HG03159 (cell line): ENCODE measurements around the gene TNNT1.

Experiments
- ATAC-seq: cut with Tn5 transposase; IDR thresholded peaks from one replicate; pipeline ENCODE4 v1.9.1; 2021; ENCODE audit warnings: mild to moderate bottlenecking, moderate library complexity; ENCODE audit not compliant: unreplicated experiment

TNNT1 gene

DNA sequence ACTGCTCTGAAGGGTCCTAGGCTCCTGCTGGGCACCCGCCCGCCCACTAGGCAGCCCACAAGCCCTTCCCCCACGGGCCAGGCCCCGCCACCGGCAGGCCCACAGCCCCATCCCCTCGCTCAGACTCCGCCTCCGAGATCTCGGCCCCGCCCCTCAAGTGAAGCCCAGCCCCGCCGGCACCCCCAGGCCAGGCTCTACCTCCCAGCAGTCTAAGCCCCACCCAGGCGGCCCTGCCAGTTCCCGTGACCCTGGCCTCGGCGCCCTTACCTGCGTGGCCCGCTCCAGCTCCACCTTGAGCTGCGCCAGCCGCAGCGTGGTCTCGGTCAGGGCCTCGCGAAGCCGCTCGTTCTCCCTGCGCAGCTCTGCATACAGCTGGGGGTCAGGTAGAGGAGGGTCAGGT lies 57.1 kb downstream of the TNNT1 start:
- no peak for ATAC-seq

DNA sequence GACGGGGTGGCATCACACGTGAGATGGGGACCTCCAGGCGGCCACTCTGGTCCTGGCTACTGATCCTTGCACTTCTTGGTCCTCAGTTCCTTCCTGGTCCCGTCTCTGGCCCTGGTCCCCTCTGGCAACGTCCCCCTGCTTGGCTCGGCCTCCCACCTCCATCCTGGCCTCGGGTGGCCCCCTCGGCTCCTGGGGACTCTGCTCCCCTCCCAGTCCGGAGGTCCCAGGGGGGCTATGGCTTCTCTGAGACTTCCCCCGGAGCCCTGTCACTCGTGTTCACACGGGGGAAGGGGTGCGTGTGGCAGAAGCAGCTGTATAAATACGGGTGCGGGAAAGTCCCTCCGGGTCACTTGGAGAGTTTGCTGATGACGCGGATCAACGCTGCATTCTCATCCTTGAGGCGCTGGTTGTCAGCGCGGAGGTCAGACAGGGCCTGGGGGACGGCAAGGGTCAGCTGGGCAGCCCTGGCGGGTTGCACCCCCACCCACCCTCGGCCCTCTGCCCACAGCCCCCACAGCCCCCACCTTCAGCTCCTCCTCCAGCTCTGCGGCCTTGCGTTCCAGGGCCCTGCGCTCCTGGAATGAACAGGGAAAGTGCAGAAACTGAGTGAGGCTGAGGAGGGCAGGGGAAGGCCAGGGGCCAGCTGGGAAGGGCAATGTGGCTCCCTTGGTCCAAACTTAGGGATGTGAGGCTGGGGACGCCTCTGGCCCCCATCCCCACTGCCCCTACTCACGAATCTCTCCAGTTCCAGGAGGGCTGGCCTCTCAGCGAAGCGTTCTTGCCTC lies 57.7 kb downstream of the TNNT1 start:
- ATAC-seq: no peak

DNA sequence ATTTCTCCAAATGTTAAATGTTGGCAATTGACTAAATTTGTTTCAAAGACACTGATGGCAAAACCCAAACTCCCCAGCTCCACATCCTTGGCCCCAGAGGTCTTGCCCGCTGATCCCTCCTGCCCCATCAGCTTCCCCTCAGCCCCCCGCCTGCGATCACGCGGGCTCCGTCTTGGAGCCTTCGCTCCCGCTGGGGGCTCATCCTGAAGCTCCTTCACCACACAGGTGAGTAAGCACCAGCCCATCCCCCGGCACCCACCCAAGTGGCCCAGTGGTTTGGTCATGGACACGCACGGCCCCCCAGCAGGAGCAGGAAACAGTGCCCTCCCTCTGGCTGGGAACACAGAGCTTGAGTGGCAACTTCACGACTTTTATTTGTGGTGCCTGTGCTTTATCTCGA lies 58.4 kb downstream of the TNNT1 start:
- no peak for ATAC-seq

- no peak for ATAC-seq
These were observed 59.6 kb downstream of the TNNT1 start for GRCh38 chr19:55089342-55089944.

DNA sequence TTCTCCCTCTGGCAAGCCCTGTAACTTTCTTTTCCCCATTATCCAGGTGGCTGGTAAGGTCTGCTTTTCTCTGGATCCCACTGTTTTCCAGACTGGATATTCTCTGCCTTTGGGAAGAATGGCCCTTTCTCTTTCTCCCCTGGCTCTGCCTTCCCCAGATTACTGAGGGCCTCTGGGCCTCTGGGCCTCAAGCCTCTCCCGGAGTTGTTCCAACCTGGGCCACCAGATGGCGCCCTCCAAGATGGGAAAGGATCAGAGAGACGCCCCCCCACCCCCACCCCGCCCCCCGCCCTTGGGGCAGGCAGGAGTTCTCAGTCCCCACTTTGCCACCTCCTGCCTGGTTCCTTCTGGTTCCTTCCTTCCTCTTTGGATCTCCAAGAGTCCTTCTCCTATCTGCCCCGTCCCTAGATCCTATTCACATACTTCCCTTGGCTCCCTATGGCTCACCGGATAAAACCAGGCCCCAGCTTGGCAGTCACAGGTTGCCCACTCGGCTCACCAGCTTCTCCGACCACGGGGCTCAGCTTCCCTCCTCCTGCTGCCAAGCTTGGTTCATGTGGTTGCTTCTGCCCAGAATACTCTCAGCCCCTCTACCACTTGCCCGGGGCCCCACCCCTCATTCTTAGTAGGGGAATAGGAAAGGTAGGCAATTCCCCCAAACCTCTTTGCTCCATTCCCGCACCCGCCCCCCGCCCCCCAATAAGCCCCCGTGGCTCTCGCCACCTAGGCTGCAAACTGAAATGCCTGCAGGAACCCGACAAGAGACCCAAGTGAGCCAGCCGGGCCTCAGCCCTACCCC lies 60.3 kb downstream of the TNNT1 start:
- no peak for ATAC-seq

GRCh38 chr19:55088021-55088451 lies 61.0 kb downstream of the TNNT1 start:
- ATAC-seq: no peak

- no peak for ATAC-seq
These were observed 61.5 kb downstream of the TNNT1 start for GRCh38 chr19:55087542-55087901.

GRCh38 chr19:55086730-55087541 lies 62.1 kb downstream of the TNNT1 start:
- no peak for ATAC-seq

DNA sequence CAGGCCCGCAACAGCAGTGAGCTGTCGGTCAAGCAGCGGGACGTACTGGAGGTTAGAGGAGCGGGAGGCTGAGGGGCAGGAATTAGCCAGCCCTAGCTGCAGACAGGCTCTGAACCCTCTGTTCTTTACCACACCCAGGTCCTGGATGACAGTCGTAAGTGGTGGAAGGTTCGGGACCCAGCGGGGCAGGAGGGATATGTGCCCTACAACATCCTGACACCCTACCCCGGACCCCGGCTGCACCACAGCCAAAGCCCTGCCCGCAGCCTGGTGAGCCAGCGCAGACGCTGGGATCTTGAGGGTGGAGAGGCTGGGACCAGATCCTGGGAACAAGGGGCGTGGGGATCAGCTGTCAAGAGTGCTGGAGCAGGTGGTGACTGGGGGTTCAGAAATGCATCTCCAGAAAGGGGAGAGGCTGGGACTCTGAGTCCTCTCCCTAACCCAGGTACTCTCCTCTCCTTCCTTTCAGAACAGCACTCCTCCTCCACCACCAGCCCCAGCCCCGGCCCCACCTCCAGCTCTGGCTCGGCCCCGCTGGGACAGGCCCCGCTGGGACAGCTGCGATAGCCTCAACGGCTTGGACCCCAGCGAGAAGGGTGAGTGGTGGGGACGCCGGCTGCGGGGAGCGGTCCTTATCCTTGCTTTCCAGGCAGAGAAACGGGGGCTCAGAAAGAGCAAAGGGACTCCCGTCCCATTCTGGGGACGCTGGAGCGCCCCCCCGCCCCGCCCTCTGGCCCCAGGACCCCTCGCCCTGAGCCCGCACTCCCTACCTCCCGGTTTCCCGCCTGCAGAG lies 62.9 kb downstream of the TNNT1 start:
- no peak for ATAC-seq

- ATAC-seq: no peak
These were observed 64.6 kb downstream of the TNNT1 start for GRCh38 chr19:55084416-55084815.

GRCh38 chr19:55083004-55083850 lies 65.8 kb downstream of the TNNT1 start:
- ATAC-seq: no peak
